ENCODE data around the gene MYBPC1. TPM values are rescaled to one million over a fixed set of nuclear protein-coding genes. Genes with fewer than 3 reads are reported as not detected.
A peak's percentile ranks its signal among the peaks of the same experiment; 100 is the strongest.

MYBPC1 gene
- total and polyA plus RNA-seq, 2 of the 13 experiments (the other 11 are each of a cell fraction or from before 2014, with no cell fraction given): 0.31 to 0.53 TPM

DNA sequence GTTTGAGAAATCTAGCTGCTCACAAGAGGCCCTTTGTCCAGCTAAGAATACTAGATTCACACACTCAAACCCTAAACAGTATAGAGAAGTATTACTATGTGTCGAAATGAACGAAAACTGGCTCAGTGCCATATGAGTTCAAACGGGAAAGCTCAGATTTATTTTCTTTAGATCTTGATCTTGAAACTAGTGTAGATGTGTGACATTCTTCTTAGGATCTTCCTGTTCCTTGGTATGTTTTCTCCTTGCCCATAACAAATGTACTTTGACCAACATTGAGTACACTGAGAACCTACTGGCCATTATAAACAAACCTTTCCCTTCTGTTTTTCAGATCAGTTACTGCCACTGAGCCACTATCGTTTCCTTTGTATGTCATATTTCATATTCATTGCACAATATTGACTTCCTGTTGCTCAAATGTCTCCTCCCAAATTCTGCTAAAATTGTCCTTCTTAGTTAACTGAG, 21.3 kb downstream of the MYBPC1 start (continued):
- TF ChIP-seq, protein P1, sequence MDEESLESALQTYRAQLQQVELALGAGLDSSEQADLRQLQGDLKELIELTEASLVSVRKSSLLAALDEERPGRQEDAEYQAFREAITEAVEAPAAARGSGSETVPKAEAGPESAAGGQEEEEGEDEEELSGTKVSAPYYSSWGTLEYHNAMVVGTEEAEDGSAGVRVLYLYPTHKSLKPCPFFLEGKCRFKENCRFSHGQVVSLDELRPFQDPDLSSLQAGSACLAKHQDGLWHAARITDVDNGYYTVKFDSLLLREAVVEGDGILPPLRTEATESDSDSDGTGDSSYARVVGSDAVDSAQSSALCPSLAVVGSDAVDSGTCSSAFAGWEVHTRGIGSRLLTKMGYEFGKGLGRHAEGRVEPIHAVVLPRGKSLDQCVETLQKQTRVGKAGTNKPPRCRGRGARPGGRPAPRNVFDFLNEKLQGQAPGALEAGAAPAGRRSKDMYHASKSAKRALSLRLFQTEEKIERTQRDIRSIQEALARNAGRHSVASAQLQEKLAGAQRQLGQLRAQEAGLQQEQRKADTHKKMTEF (CRISPR knock-in tag; IDR thresholded peaks at IDR 0.05): peak; percentile 71
- no peak for TF ChIP-seq EHMT2 (IDR thresholded peaks at IDR 0.05; ENCODE audit: borderline replicate concordance, low read depth, low read length)
- TF ChIP-seq DNMT3B (CRISPR knock-in tag; conservative IDR thresholded peaks at IDR 0.05): no peak
- no peak for TF ChIP-seq ZNF891 (CRISPR knock-in tag; IDR thresholded peaks at IDR 0.05)
- TF ChIP-seq PCBP2 (optimal IDR thresholded peaks at IDR 0.05; ENCODE audit: low read depth, low read length, poor library complexity, severe bottlenecking): no peak
- TF ChIP-seq ISL2 (CRISPR knock-in tag; IDR thresholded peaks at IDR 0.05): peak; percentile 56; the same call in 1 of the 2 replicates
- TF ChIP-seq ZNF747 (CRISPR knock-in tag; IDR thresholded peaks at IDR 0.05; ENCODE audit: borderline replicate concordance): no peak
- no peak for TF ChIP-seq SIN3B (IDR thresholded peaks at IDR 0.05; ENCODE audit: low read length)
- TF ChIP-seq ATF5 (CRISPR knock-in tag; IDR thresholded peaks at IDR 0.05; ENCODE audit: low read depth): no peak
- peak; percentile 28; the same call in 1 of the 2 replicates for TF ChIP-seq SIX4 (CRISPR knock-in tag; IDR thresholded peaks at IDR 0.05)
- no peak for TF ChIP-seq SNAPC5 (CRISPR knock-in tag; IDR thresholded peaks at IDR 0.05; ENCODE audit: borderline replicate concordance)
- TF ChIP-seq, protein P2, sequence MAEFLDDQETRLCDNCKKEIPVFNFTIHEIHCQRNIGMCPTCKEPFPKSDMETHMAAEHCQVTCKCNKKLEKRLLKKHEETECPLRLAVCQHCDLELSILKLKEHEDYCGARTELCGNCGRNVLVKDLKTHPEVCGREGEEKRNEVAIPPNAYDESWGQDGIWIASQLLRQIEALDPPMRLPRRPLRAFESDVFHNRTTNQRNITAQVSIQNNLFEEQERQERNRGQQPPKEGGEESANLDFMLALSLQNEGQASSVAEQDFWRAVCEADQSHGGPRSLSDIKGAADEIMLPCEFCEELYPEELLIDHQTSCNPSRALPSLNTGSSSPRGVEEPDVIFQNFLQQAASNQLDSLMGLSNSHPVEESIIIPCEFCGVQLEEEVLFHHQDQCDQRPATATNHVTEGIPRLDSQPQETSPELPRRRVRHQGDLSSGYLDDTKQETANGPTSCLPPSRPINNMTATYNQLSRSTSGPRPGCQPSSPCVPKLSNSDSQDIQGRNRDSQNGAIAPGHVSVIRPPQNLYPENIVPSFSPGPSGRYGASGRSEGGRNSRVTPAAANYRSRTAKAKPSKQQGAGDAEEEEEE (CRISPR knock-in tag; IDR thresholded peaks at IDR 0.05; ENCODE audit: borderline replicate concordance): no peak
- TF ChIP-seq, protein P3, sequence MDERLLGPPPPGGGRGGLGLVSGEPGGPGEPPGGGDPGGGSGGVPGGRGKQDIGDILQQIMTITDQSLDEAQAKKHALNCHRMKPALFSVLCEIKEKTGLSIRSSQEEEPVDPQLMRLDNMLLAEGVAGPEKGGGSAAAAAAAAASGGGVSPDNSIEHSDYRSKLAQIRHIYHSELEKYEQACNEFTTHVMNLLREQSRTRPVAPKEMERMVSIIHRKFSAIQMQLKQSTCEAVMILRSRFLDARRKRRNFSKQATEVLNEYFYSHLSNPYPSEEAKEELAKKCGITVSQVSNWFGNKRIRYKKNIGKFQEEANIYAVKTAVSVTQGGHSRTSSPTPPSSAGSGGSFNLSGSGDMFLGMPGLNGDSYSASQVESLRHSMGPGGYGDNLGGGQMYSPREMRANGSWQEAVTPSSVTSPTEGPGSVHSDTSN (CRISPR knock-in tag; IDR thresholded peaks at IDR 0.05): no peak
- TF ChIP-seq, protein P4, sequence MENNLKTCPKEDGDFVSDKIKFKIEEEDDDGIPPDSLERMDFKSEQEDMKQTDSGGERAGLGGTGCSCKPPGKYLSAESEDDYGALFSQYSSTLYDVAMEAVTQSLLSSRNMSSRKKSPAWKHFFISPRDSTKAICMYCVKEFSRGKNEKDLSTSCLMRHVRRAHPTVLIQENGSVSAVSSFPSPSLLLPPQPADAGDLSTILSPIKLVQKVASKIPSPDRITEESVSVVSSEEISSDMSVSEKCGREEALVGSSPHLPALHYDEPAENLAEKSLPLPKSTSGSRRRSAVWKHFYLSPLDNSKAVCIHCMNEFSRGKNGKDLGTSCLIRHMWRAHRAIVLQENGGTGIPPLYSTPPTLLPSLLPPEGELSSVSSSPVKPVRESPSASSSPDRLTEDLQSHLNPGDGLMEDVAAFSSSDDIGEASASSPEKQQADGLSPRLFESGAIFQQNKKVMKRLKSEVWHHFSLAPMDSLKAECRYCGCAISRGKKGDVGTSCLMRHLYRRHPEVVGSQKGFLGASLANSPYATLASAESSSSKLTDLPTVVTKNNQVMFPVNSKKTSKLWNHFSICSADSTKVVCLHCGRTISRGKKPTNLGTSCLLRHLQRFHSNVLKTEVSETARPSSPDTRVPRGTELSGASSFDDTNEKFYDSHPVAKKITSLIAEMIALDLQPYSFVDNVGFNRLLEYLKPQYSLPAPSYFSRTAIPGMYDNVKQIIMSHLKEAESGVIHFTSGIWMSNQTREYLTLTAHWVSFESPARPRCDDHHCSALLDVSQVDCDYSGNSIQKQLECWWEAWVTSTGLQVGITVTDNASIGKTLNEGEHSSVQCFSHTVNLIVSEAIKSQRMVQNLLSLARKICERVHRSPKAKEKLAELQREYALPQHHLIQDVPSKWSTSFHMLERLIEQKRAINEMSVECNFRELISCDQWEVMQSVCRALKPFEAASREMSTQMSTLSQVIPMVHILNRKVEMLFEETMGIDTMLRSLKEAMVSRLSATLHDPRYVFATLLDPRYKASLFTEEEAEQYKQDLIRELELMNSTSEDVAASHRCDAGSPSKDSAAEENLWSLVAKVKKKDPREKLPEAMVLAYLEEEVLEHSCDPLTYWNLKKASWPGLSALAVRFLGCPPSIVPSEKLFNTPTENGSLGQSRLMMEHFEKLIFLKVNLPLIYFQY (CRISPR knock-in tag; IDR thresholded peaks at IDR 0.05; ENCODE audit: borderline replicate concordance): no peak
- TF ChIP-seq HNF4A (CRISPR knock-in tag; IDR thresholded peaks at IDR 0.05): peak; percentile 69
- no peak for TF ChIP-seq ZNF512 (CRISPR knock-in tag; IDR thresholded peaks at IDR 0.05)
- TF ChIP-seq BATF2 (CRISPR knock-in tag; IDR thresholded peaks at IDR 0.05): no peak
- TF ChIP-seq ZFP90 (CRISPR knock-in tag; IDR thresholded peaks at IDR 0.05; ENCODE audit: borderline replicate concordance): no peak
